Measurements from ENCODE around the gene VCAN. TPM values are rescaled to one million over a fixed set of nuclear protein-coding genes. Genes with fewer than 3 reads are reported as not detected.

Gene VCAN
- total and polyA plus RNA-seq, 2 donors (not counting 1 experiment from before 2014, with no cell fraction given): 2.0 TPM; not detected in 1

DNA sequence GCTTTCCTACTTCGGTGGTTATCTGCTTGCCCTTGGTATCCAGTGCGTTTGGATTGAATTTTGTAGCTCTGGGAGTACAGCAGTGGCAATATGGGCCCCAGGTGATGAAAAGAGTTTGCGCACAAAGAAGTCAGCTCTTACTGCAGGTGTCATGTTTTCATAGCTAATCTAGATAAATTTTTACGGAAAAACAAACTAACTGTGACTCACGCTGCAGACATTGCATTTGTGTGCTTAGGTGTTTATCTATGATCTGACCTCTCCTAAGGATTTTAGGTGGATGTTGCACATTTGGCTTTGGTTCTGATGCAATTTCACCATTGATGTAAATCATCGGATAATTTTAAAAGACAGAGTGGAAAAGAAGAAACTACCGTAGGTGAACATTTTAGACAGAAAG is 92.1 kb downstream of the VCAN start:
- 81% methylated on average over 5 of the region's 7 CpGs for WGBS (ENCODE audit: insufficient coverage)
- no peaks in the 10 kb centered on the region for H3K4me1 Mint-ChIP-seq
- peaks cover 0 to 3% (median 0%) of the 10 kb centered on the region in 4 experiments for H3K27me3 ChIP-seq (replicated peaks in 1 of 4; ENCODE audit: control extremely low read depth in 1 of 4, control insufficient read depth in 3 of 4, insufficient read depth in 4 of 4, low read length in 3 of 4)
- no peak overlapping the region for H3K9ac ChIP-seq (ENCODE audit: low read length)
- peaks cover 19% of the 10 kb centered on the region for H3K27me3 Mint-ChIP-seq
- no peaks in the 10 kb centered on the region for H3K79me2 ChIP-seq (ENCODE audit: control insufficient read depth, insufficient read depth, low read length)
- TF ChIP-seq, protein P1, sequence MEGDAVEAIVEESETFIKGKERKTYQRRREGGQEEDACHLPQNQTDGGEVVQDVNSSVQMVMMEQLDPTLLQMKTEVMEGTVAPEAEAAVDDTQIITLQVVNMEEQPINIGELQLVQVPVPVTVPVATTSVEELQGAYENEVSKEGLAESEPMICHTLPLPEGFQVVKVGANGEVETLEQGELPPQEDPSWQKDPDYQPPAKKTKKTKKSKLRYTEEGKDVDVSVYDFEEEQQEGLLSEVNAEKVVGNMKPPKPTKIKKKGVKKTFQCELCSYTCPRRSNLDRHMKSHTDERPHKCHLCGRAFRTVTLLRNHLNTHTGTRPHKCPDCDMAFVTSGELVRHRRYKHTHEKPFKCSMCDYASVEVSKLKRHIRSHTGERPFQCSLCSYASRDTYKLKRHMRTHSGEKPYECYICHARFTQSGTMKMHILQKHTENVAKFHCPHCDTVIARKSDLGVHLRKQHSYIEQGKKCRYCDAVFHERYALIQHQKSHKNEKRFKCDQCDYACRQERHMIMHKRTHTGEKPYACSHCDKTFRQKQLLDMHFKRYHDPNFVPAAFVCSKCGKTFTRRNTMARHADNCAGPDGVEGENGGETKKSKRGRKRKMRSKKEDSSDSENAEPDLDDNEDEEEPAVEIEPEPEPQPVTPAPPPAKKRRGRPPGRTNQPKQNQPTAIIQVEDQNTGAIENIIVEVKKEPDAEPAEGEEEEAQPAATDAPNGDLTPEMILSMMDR (IDR thresholded peaks at IDR 0.05): no peak
- no peaks in the 10 kb centered on the region for H3K9me3 Mint-ChIP-seq (ENCODE audit: insufficient read depth)
- H2AFZ ChIP-seq (ENCODE audit: insufficient read depth, low read depth, low read length, poor library complexity, severe bottlenecking): no peak overlapping the region
- intact Hi-C loops (cut with micrococcal nuclease): no loop called here
- H3K27ac ChIP-seq (ENCODE audit: low read length in 2 of 2): no peak overlapping the region
- H4K20me1 ChIP-seq (ENCODE audit: control insufficient read depth, insufficient read depth, low read length, poor library complexity, severe bottlenecking): no peaks in the 10 kb centered on the region
- ATAC-seq (ENCODE audit: low read depth) (no peak), DNase-seq (no peak)
- no peak overlapping the region for H3K4me3 Mint-ChIP-seq
- no peaks in the 10 kb centered on the region for H3K36me3 ChIP-seq (replicated peaks in 1 of 2; ENCODE audit: control extremely low read depth in 1 of 2, control insufficient read depth in 1 of 2, extremely low read depth in 1 of 2, insufficient read depth in 2 of 2, low read length in 1 of 2)
- no peaks in the 10 kb centered on the region for H3K4me1 ChIP-seq (ENCODE audit: control insufficient read depth in 2 of 2, insufficient read depth in 2 of 2, low read length in 2 of 2)
- H3K9me3 ChIP-seq (ENCODE audit: control extremely low read depth in 1 of 3, control insufficient read depth in 2 of 3, insufficient read depth in 1 of 3, low read length in 2 of 3): no peaks in the 10 kb centered on the region
- no peak overlapping the region for H3K4me3 ChIP-seq (ENCODE audit: control extremely low read depth in 1 of 5, extremely low read depth in 1 of 5, insufficient read depth in 1 of 5, low read depth in 2 of 5, low read length in 4 of 5)
- H3K27ac Mint-ChIP-seq: no peak overlapping the region
- ChIA-PET CTCF (interaction anchor here (2.3 to 3.0 kb wide), 2 partner anchors 1206 to 1211 kb away, joined by 5 to 23 read pairs; no protein-coding TSS in a partner anchor), POLR2A (no interaction called here)
- H3K4me2 ChIP-seq (replicated peaks; ENCODE audit: low read depth, low read length, poor library complexity, severe bottlenecking): no peak overlapping the region

DNA sequence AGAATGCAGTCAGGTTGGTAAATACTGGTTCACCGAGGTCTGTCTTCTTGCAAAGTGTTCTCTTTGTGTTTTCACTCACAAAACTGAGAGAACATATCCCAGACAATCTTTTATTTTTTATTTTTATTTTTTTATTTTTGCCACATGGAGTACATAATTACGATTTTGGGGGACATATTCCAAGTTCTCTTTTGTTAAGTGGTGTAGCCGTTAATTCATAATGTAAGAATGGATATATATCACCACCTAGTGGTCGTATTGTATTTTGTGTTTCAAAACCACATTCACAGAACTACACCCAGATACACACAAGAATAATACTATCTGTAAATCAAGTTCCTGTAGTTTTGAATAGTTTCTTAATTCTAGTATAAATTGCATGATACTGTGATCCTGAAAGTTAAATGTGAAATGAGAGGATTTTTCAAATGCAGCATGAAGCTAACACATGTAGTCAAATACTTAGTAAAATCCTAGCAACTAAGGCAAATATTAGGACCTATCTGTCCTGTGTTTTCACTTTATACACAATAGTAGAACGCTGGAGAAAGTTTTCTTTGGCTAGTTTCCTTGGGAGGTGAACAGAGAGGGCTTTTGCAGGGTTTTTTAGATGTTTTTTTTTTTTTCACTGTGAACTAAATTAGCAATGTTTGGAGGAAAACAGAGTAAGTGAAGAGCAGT is 92.7 kb downstream of the VCAN start:
- Mint-ChIP-seq H3K27me3 (peaks cover 19% of the 10 kb centered on the region), H3K9me3 (ENCODE audit: insufficient read depth) (no peaks in the 10 kb centered on the region), H3K4me1 (no peaks in the 10 kb centered on the region), H3K4me3 (no peak overlapping the region), H3K27ac (no peak overlapping the region)
- H3K27ac ChIP-seq (ENCODE audit: low read length in 2 of 2): no peak overlapping the region
- CTCF ChIA-PET: interaction anchor here (0.7 to 3.0 kb wide), 4 partner anchors 922 to 1214 kb away, joined by 3 to 23 read pairs (median 4); no protein-coding TSS in a partner anchor
- H3K9me3 ChIP-seq (ENCODE audit: control extremely low read depth in 1 of 3, control insufficient read depth in 2 of 3, insufficient read depth in 1 of 3, low read length in 2 of 3): no peaks in the 10 kb centered on the region
- H2AFZ ChIP-seq (ENCODE audit: insufficient read depth, low read depth, low read length, poor library complexity, severe bottlenecking): no peak overlapping the region
- WGBS (ENCODE audit: insufficient coverage): no CpG with 5 or more reads among the region's 5 CpGs
- POLR2A ChIA-PET: no interaction called here
- no peak overlapping the region for H3K4me2 ChIP-seq (replicated peaks; ENCODE audit: low read depth, low read length, poor library complexity, severe bottlenecking)
- H3K4me3 ChIP-seq (ENCODE audit: control extremely low read depth in 1 of 5, extremely low read depth in 1 of 5, insufficient read depth in 1 of 5, low read depth in 2 of 5, low read length in 4 of 5): no peak overlapping the region
- peaks cover 0 to 3% (median 0%) of the 10 kb centered on the region in 4 experiments for H3K27me3 ChIP-seq (replicated peaks in 1 of 4; ENCODE audit: control extremely low read depth in 1 of 4, control insufficient read depth in 3 of 4, insufficient read depth in 4 of 4, low read length in 3 of 4)
- intact Hi-C loops (cut with micrococcal nuclease): no loop called here
- TF ChIP-seq, protein P1 (IDR thresholded peaks at IDR 0.05): peak; percentile 76
- TF ChIP-seq EZH2 (IDR thresholded peaks at IDR 0.05; ENCODE audit: borderline replicate concordance, insufficient read depth, low read depth, low read length, poor library complexity, severe bottlenecking): no peak
- no peaks in the 10 kb centered on the region for H3K36me3 ChIP-seq (replicated peaks in 1 of 2; ENCODE audit: control extremely low read depth in 1 of 2, control insufficient read depth in 1 of 2, extremely low read depth in 1 of 2, insufficient read depth in 2 of 2, low read length in 1 of 2)
- peak; percentile 34 for DNase-seq
- no peaks in the 10 kb centered on the region for H3K4me1 ChIP-seq (ENCODE audit: control insufficient read depth in 2 of 2, insufficient read depth in 2 of 2, low read length in 2 of 2)
- H4K20me1 ChIP-seq (ENCODE audit: control insufficient read depth, insufficient read depth, low read length, poor library complexity, severe bottlenecking): no peaks in the 10 kb centered on the region
- ATAC-seq (ENCODE audit: low read depth): no peak
- H3K79me2 ChIP-seq (ENCODE audit: control insufficient read depth, insufficient read depth, low read length): no peaks in the 10 kb centered on the region
- no peak overlapping the region for H3K9ac ChIP-seq (ENCODE audit: low read length)

Data from B cell (primary cell).